Large intestine (tissue), 12 donors: ENCODE results near the gene STARD13. TPM values are rescaled to one million over a fixed set of nuclear protein-coding genes. Genes with fewer than 3 reads are reported as not detected.

Experiments used
- DNase-seq, 2 donors: peaks; one replicate each; pipeline versions ENCODE4 v3.0.0 to v3.0.0-alpha.2; 2013
- H3K27ac ChIP-seq: one replicate; pipeline ENCODE4 v1.5.1; 2013; ENCODE audit warnings: low read length
- H3K27me3 ChIP-seq: 2 replicates; pipeline ENCODE4 v1.6.1; 2013; ENCODE audit warnings: low read length; ENCODE audit not compliant: control insufficient read depth, insufficient read depth
- H3K36me3 ChIP-seq: 2 replicates; pipeline ENCODE4 v1.6.1; 2013; ENCODE audit warnings: low read length; ENCODE audit not compliant: control insufficient read depth, insufficient read depth
- H3K4me1 ChIP-seq: one replicate; pipeline ENCODE4 v1.6.1; 2013; ENCODE audit warnings: low read length; ENCODE audit not compliant: control insufficient read depth, insufficient read depth
- H3K4me3 ChIP-seq: one replicate; pipeline ENCODE4 v1.5.1; 2013; ENCODE audit warnings: low read length
- H3K9me3 ChIP-seq: one replicate; pipeline ENCODE4 v1.6.1; 2013; ENCODE audit warnings: mild to moderate bottlenecking, low read depth, low read length, moderate library complexity; ENCODE audit not compliant: control insufficient read depth
- WGBS: methylation state at CpG from one replicate; pipeline ENCODE4 v1.1.5; 2013; ENCODE audit warnings: low lambda C conversion rate; ENCODE audit not compliant: insufficient coverage; 5-methylcytosine and 5-hydroxymethylcytosine counted together
- long read RNA-seq, 11 donors: transcript quantifications; one replicate each; lab custom pipeline, GENCODE V29; 2026
- polyA plus RNA-seq: library from polyadenylated mRNA; unstranded; fragments of 120-200 nt; gene quantifications from one replicate; pipeline ENCODE4 v1.2.1, GENCODE V29; 2013

STARD13 gene, protein sequence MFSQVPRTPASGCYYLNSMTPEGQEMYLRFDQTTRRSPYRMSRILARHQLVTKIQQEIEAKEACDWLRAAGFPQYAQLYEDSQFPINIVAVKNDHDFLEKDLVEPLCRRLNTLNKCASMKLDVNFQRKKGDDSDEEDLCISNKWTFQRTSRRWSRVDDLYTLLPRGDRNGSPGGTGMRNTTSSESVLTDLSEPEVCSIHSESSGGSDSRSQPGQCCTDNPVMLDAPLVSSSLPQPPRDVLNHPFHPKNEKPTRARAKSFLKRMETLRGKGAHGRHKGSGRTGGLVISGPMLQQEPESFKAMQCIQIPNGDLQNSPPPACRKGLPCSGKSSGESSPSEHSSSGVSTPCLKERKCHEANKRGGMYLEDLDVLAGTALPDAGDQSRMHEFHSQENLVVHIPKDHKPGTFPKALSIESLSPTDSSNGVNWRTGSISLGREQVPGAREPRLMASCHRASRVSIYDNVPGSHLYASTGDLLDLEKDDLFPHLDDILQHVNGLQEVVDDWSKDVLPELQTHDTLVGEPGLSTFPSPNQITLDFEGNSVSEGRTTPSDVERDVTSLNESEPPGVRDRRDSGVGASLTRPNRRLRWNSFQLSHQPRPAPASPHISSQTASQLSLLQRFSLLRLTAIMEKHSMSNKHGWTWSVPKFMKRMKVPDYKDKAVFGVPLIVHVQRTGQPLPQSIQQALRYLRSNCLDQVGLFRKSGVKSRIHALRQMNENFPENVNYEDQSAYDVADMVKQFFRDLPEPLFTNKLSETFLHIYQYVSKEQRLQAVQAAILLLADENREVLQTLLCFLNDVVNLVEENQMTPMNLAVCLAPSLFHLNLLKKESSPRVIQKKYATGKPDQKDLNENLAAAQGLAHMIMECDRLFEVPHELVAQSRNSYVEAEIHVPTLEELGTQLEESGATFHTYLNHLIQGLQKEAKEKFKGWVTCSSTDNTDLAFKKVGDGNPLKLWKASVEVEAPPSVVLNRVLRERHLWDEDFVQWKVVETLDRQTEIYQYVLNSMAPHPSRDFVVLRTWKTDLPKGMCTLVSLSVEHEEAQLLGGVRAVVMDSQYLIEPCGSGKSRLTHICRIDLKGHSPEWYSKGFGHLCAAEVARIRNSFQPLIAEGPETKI
- polyA plus RNA-seq, result 15.4 TPM
- long read RNA-seq, donor 1, result 0 reads
- long read RNA-seq, donor 2, result 0 reads
- long read RNA-seq, donor 3, result 0 reads
- long read RNA-seq, donor 4, result 0 reads
- long read RNA-seq, donor 5, full-length matches to known transcripts, result 2 of 2 reads
- long read RNA-seq, donor 5, partial matches to known transcripts, result 0 of 2 reads
- long read RNA-seq, donor 5, other reads (novel, unspliced or antisense), result 0 of 2 reads
- long read RNA-seq, donor 6, result 0 reads
- long read RNA-seq, donor 7, result 0 reads
- long read RNA-seq, donor 8, partial matches to known transcripts, result 5 of 5 reads
- long read RNA-seq, donor 8, other reads (novel, unspliced or antisense), result 0 of 5 reads
- long read RNA-seq, donor 9, partial matches to known transcripts, result 0 of 1 reads
- long read RNA-seq, donor 9, other reads (novel, unspliced or antisense), result 0 of 1 reads
- long read RNA-seq, donor 10, full-length matches to known transcripts, result 2 of 2 reads
- long read RNA-seq, donor 10, partial matches to known transcripts, result 0 of 2 reads
- long read RNA-seq, donor 10, other reads (novel, unspliced or antisense), result 0 of 2 reads
- long read RNA-seq, donor 11, result 0 reads

DNA sequence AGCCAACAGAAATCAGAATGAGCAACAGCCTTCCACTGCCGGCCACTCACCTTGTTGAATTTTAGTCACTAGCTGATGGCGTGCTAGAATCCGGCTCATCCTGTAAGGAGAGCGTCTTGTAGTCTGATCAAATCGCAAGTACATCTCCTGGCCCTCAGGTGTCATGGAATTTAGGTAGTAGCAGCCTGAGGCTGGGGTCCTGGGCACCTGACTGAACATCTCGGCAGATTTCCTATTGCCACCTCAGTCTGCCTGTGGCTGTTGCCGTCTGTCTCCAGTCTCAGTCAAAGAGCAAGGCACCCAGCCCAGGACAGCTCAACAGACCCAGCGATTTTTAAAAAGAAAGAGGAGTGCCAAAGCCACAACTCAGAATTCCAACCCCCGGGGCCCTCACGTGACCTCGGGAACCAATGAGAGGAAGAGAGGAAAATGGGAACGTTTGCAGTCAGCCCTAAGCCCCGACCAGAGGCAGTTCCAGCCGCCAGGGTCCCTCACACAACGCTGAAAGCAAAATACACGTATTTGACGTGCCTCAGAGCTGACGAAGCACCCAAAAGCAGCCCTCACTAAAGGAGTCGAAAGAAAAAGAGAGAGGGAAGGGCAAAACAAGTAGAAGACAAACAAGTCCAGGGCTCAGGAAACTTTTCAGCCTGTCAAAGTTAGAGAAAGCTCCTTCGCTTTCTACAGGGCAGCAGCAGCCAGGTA, at the start of gene STARD13:
STARD13 (minus strand) TSS at position 336 of the 705 bp plus-strand sequence; CDS start at position 219, 117 bp downstream.
- H3K4me1 ChIP-seq, result peaks cover 11% of the 10 kb centered on the region
- H3K27me3 ChIP-seq, result no peaks in the 10 kb centered on the region
- 0% methylated on average over 1 of the region's 20 CpGs for WGBS
- H3K36me3 ChIP-seq, result no peaks in the 10 kb centered on the region
- peak within 1 kb of the TSS; percentile 82 for H3K4me3 ChIP-seq
- H3K27ac ChIP-seq, result peak within 1 kb of the TSS; percentile 97
- H3K9me3 ChIP-seq, result no peaks in the 10 kb centered on the region
- DNase-seq, result peak; percentile 83 to 93

DNA sequence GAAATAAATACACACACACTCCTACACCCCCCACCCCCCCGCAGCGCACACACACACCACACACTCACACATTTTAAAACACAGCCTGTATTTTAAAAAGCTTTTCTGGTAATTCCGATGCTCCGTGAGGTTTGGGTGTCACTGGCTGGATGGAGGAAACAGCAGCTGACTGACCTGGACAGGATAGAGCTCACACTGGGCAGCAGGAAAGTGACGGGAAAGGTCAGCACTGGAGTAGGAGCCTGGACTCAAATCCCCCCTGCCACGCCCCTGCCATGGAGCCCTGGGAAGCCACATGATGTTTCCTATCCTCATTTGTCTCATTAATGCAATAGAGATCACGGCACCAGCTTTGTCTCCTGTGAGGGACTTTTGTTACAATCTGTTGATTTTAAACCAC, 49.3 kb upstream of the STARD13 start:
- Histone ChIP-seq H3K27me3 (no peaks in the 10 kb centered on the region), H3K4me1 (no peaks in the 10 kb centered on the region), H3K27ac (no peak overlapping the region), H3K4me3 (no peak overlapping the region), H3K9me3 (no peaks in the 10 kb centered on the region), H3K36me3 (no peaks in the 10 kb centered on the region)
- DNase-seq, result no peak
- no CpG with 5 or more reads among the region's 7 CpGs for WGBS

DNA sequence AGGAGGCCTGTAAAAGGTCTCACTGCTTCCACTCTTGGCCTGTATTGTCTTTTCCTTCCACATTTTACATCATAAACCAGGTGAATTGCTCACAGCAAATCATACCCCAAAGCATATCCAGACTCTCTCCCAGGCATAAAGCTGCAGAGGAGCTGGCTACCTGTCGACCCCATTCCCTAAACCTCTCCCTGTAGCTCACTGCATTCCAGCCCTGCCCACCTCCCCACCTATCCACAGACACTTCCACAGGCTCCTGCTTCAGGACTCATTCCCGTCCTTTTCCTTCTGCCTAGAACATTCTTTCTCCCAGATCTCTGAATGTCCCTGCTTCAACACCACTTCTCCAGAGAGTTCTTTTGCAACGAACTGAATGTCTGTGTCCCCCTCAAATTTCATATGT, 46.4 kb upstream of the STARD13 start:
- Histone ChIP-seq H3K4me3 (no peak overlapping the region), H3K4me1 (no peaks in the 10 kb centered on the region), H3K27me3 (no peaks in the 10 kb centered on the region), H3K36me3 (no peaks in the 10 kb centered on the region), H3K9me3 (no peaks in the 10 kb centered on the region), H3K27ac (no peak overlapping the region)
- WGBS, result no CpG with 5 or more reads among the region's 3 CpGs
- DNase-seq, result no peak

DNA sequence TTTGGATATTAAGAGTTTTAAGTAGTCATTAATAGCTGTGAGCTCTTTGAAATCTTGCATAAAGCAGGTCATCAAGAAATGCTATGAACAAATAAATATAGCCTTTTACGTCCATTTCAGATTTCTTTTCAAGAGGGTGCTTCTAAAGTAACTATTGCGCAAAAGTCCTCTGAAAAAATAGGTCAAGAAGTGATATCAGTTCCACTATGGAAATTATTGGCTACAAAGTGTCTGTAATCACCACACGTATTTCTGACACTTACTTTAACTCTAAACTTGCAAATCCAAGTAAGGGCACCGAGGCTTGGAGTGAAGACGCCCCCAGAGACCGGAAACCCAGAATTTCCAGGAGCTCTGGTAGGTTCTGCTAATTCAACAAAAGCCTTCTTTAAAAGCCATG, 44.9 kb upstream of the STARD13 start:
- no peak overlapping the region for H3K4me3 ChIP-seq
- H3K27me3 ChIP-seq, result no peaks in the 10 kb centered on the region
- H3K36me3 ChIP-seq, result no peaks in the 10 kb centered on the region
- WGBS, result no CpG with 5 or more reads among the region's 6 CpGs
- no peak overlapping the region for H3K27ac ChIP-seq
- no peak for DNase-seq
- H3K4me1 ChIP-seq, result no peaks in the 10 kb centered on the region
- H3K9me3 ChIP-seq, result no peaks in the 10 kb centered on the region

DNA sequence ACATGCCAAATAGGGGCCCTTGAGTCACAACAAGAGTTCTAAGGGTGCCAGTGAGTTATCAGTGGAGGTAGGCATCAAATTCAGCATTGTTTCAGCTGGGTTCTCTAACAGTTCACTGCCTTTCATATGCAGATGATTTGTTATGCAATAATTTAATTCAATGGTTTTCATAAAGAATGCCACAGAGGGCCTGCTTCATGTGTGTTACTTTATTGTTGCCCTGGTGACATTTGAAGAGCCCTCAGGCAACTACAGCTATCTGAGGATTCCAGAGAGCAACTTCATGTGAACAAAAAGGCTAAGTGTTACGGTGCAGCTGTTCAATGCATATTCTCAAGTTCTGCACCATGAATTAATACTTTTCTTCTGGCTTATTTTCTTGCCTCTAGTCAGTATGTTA, 43.1 kb upstream of the STARD13 start:
- DNase-seq, result no peak
- no peak overlapping the region for H3K27ac ChIP-seq
- H3K9me3 ChIP-seq, result no peaks in the 10 kb centered on the region
- WGBS, result 86% methylated on average over 1 of the region's 1 CpG
- no peak overlapping the region for H3K4me3 ChIP-seq
- H3K36me3 ChIP-seq, result no peaks in the 10 kb centered on the region
- no peaks in the 10 kb centered on the region for H3K27me3 ChIP-seq
- H3K4me1 ChIP-seq, result no peaks in the 10 kb centered on the region

DNA sequence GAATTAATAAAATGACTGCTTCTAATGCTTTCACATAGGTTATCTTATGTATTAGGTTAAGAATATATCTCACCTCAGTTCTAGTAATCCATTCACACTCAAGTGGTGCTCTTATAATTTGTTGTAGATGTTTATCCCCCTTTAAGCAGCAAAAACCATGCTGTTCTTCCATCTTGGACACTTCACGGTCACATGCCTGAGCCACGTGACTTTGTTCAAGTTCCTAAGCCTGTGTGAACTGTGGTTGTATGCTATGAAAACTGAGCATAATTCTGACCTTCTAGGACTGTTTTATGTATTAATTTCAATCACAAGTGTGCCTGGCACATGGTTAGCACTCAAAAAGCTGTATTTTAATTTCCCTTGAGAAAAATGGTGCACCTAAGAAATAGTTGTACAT, 41.2 kb upstream of the STARD13 start:
- H3K9me3 ChIP-seq, result no peaks in the 10 kb centered on the region
- H3K4me3 ChIP-seq, result no peak overlapping the region
- no CpG with 5 or more reads among the region's 2 CpGs for WGBS
- no peaks in the 10 kb centered on the region for H3K36me3 ChIP-seq
- no peaks in the 10 kb centered on the region for H3K27me3 ChIP-seq
- no peak for DNase-seq
- H3K27ac ChIP-seq, result no peak overlapping the region
- H3K4me1 ChIP-seq, result no peaks in the 10 kb centered on the region

DNA sequence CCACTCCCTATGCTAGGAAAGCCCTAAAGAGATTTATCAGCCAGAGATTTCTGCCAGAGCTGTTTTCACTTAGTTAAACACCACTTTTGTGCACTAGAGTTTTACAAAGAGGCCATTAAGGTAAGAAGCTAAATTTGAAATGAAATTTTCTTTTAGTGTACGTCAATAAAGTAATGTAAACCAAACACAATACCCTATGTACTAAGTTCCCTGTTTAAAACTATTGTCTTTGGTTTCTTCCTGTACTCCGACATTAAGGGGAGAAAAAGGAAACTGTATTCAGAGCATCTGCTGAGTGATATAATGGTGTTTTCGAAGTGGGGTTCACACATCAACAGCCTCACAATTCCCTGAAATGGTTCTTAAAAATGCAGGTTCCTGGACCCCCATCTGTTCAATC, 40.7 kb upstream of the STARD13 start:
- Histone ChIP-seq H3K4me3 (no peak overlapping the region), H3K27ac (no peak overlapping the region), H3K9me3 (no peaks in the 10 kb centered on the region), H3K27me3 (no peaks in the 10 kb centered on the region), H3K36me3 (no peaks in the 10 kb centered on the region), H3K4me1 (no peaks in the 10 kb centered on the region)
- no peak for DNase-seq
- 40% methylated on average over 1 of the region's 3 CpGs for WGBS

DNA sequence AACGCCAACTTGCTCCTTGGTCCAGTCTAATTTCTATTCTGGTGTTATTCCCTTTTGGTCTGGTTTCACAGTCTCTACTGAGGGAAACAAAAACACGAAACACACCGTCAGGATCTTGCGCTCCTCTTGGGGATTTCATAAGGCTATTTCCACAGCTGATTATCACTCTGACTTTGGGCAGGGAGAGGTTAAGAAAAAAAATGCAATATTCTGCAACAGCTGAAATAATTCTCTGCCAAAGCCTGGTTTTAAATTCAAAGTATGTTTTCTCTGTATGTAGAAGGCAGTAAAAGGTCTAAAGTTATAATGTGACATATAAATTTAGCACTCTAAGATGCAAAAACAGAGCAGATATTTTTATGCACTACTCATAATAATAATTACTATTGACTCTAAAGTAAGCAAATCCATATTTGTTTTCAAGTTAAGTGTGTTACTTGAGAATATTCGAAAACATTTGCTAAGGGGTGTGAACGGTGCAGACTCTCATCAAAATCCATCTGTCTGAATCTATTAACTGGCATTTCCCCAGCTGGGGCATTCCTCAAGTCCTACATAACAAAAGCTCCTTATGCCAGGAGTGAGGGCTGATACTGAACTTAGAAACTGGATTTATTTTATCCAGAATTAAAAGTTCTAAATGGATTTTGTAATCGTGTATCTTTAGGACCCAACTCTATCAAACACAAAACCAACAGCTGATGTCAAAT, 38.4 kb upstream of the STARD13 start:
- 100% methylated on average over 2 of the region's 7 CpGs for WGBS
- Histone ChIP-seq H3K9me3 (no peaks in the 10 kb centered on the region), H3K27ac (no peak overlapping the region), H3K36me3 (no peaks in the 10 kb centered on the region), H3K27me3 (no peaks in the 10 kb centered on the region), H3K4me3 (no peak overlapping the region), H3K4me1 (no peaks in the 10 kb centered on the region)
- DNase-seq, result no peak
